Amniotic stem cell (primary cell): ENCODE results near the gene ALX1.
"Not testable (repeated sequence)": the region's sequence is repeated elsewhere in the genome, so short reads cannot be mapped to it uniquely, and the experiment has no call there.

Source experiments
- DNase-seq: peaks from one replicate; lab custom pipeline; 2025; lab: John Stamatoyannopoulos, UW

ALX1 gene

GRCh38 chr12:85301051-85301450 is 21.0 kb downstream of the ALX1 start:
- DNase-seq = no peak

DNA sequence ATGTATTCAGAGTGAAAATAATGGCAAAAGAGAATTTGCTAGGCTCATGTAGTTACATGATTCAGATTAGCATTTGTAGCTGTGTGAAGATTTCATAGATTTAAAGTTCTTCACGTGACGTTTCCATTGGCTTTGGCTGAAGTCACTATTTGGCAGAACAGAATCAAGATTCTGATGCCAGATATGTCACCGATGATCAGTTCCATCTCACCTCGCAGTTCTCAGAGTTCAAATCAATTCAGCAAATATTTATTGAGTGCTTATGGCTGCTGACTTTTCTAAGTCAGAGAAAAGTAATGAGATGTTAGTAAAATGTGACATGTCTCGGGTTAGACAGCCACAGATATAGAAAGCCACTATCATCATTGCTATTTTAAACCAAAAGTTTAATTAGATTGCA is 28.4 kb downstream of the ALX1 start:
- DNase-seq = no peak

GRCh38 chr12:85309125-85309566 is 29.1 kb downstream of the ALX1 start:
- DNase-seq = no peak

DNA sequence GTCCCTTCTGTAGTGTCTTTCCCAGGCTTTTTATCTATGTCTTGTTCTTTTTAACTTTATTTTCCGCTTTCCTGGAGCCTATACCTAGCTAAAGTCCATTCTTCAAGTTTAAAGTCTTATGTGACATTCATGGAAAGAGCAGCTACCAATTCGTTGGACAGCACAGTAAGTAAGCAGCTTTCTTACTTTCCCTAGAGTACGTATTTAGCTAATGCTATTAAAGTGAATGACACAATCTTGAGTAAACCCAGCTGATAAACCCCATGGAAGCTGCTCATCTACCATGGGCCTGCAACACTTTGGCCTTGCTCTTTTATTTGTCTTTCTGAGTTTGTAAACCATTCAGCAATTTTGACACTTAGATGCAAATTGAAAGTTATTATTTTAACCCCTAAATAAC is 30.0 kb downstream of the ALX1 start:
- no peak for DNase-seq

- no peak for DNase-seq
Measured at GRCh38 chr12:85310456-85311076, 30.5 kb downstream of the ALX1 start.

DNA sequence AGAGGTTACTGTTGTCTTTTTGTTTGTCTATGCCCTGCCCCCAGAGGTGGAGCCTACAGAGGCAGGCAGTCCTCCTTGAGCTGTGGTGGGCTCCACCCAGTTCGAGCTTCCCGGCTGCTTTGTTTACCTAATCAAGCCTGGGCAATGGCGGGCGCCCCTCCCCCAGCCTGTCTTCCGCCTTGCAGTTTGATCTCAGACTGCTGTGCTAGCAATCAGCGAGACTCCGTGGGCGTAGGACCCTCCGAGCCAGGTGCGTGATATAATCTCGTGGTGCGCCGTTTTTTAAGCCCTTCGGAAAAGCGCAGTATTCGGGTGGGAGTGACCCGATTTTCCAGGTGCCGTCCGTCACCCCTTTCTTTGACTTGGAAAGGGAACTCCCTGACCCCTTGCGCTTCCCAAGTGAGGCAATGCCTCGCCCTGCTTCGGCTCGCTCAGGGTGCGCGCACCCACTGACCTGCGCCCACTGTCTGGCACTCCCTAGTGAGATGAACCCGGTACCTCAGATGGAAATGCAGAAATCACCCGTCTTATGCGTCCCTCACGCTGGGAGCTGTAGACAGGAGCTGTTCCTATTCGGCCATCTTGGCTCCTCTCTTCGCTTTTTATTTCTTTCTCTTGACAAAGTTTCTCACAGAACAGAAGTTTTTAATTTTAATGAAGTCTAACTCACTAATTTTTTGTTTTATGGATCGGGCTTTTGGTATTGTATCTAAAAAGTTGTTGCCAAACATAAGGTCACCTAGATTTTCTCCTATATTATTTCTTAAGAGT is 38.0 kb downstream of the ALX1 start:
- DNase-seq = not testable (repeated sequence)

DNA sequence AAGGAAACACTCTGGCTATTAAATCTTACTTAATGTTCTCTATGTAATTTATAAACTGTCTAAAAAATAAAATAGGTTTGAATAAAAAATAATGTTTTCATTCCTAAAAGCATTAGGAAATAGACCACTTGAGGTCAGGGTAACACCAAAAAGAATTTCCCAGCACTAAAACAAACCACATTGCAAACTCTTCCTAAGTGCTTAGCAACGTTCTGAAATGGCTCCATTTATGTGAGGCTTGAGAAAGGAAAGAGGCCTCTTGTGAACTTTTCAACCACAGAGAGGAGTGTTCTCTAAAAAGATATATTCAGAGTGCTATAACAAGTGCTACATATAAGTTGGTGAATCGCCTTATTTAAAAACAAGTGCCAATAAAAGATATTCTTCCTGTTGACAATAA is 42.7 kb downstream of the ALX1 start:
- no peak for DNase-seq

GRCh38 chr12:85325442-85325841 is 45.4 kb downstream of the ALX1 start:
- no peak for DNase-seq

GRCh38 chr12:85329913-85330312 is 49.9 kb downstream of the ALX1 start:
- no peak for DNase-seq

DNA sequence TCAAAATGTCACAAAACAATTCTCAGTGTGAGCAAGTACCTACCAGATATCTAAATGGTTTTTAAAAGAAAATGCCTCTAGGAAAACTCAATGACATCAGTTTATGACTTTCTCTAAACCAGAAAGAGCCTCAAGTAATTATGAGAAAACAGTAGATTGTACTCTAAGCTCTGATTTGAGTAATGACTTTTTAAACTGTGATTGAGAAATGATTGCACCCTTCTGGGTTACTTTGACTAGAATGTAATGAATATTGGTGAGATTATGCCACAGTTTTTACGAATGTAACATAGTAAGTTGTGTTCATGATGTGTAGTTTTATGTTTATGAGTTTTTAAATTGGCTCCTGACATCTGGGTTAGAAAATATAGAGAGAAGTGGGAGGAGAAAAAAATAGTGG is 68.8 kb downstream of the ALX1 start:
- DNase-seq = no peak

GRCh38 chr12:85350356-85350755 is 70.3 kb downstream of the ALX1 start:
- no peak for DNase-seq
